SK-N-MC (cell line): ENCODE data around the gene CLCN3.

ENCODE experiments used
- EZH2 ChIP-seq: fragments of 200-600 bp; sonication (generic); IDR thresholded peaks from one replicate; pipeline ENCODE4 v1.6.1; 2017; ENCODE audit warnings: antibody characterized with exemption
- FOXP2 ChIP-seq: optimal IDR thresholded peaks from 2 replicates; pipeline ENCODE3; 2011; ENCODE audit warnings: mild to moderate bottlenecking, moderate library complexity; ENCODE audit not compliant: insufficient read depth; ENCODE audit errors: extremely low read length, control extremely low read depth

DNA sequence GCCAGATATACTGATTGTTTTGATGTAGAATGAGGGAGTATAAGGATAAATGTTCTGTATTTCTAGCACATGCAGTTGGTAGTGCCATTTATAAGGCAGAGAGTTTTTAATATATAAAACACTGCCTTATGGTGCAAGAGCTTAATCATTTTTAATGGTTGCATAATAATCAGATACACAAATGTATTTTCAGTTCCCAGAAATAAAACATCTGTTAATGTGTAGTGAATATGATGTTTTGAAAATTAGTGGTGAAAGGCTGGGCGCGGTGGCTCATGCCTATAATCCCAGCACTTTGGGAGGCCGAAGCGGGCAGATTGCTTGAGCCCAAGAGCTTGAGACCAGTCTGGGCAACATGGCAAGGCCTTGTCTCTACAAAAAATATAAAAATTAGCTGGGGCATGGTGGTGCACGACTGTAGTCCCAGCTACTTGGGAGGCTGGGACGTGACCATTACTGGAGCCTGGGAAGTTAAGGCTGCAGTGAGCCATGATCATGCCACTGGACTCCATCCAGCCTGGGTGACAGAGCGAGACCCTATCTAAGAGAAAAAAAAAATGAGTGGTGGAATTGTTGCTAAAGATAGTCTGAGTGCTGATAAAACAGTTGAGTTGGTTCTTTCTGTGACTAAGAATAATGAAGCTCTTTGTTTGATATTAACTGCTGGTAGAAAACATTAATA is 29.3 kb downstream of the CLCN3 start:
- no peak for TF ChIP-seq EZH2
- TF ChIP-seq FOXP2, result no peak
